Measurements from ENCODE around the gene CCL15.
A peak's percentile ranks its signal among the peaks of the same experiment; 100 is the strongest.
"Not testable (repeated sequence)": the region's sequence is repeated elsewhere in the genome, so short reads cannot be mapped to it uniquely, and the experiment has no call there.

CCL15 gene

GRCh38 chr17:35995346-35995745 is 6.0 kb downstream of the CCL15 start:
- DNase-seq (ENCODE audit: low read depth, low spot score): not testable (repeated sequence)

- no peak for DNase-seq (ENCODE audit: low read depth, low spot score)
Observed at GRCh38 chr17:35991075-35991474, 10.3 kb downstream of the CCL15 start.

GRCh38 chr17:35988164-35988563 is 13.2 kb downstream of the CCL15 start:
- no peak for DNase-seq (ENCODE audit: low read depth, low spot score)

GRCh38 chr17:35986643-35987042 is 14.7 kb downstream of the CCL15 start, which contains the start of gene CCL14:
Gene CCL14 (minus strand): TSS chr17:35986729. CDS start chr17:35986649, 80 bp downstream.
- DNase-seq (ENCODE audit: low read depth, low spot score): no peak

- DNase-seq (ENCODE audit: low read depth, low spot score): no peak
Observed at GRCh38 chr17:35984140-35984539, 17.2 kb downstream of the CCL15 start.

- DNase-seq (ENCODE audit: low read depth, low spot score): no peak
Observed at GRCh38 chr17:35982409-35983191, 18.8 kb downstream of the CCL15 start.

- no peak for DNase-seq (ENCODE audit: low read depth, low spot score)
Observed at GRCh38 chr17:35981908-35982330, 19.4 kb downstream of the CCL15 start.

- DNase-seq (ENCODE audit: low read depth, low spot score): no peak
Observed at GRCh38 chr17:35981246-35981645, 20.1 kb downstream of the CCL15 start, which contains the start of gene CCL16. Gene CCL16 (minus strand): TSS chr17:35981497. CDS start chr17:35981420, 77 bp downstream.

- DNase-seq (ENCODE audit: low read depth, low spot score): no peak
Observed at GRCh38 chr17:35978346-35978745, 23.0 kb downstream of the CCL15 start.

GRCh38 chr17:35977509-35977908 is 23.8 kb downstream of the CCL15 start:
- no peak for DNase-seq (ENCODE audit: low read depth, low spot score)

- no peak for DNase-seq (ENCODE audit: low read depth, low spot score)
Observed at GRCh38 chr17:35973333-35974260, 27.8 kb downstream of the CCL15 start.

- no peak for DNase-seq (ENCODE audit: low read depth, low spot score)
Observed at GRCh38 chr17:35972945-35973332, 28.4 kb downstream of the CCL15 start.

- no peak for DNase-seq (ENCODE audit: low read depth, low spot score)
Observed at GRCh38 chr17:35972535-35972934, 28.8 kb downstream of the CCL15 start.

- no peak for DNase-seq (ENCODE audit: low read depth, low spot score)
Observed at GRCh38 chr17:35972066-35972465, 29.3 kb downstream of the CCL15 start.

GRCh38 chr17:35969558-35970380 is 31.6 kb downstream of the CCL15 start:
- peak; percentile 56 for DNase-seq (ENCODE audit: low read depth, low spot score)

GRCh38 chr17:35968520-35969054 is 32.8 kb downstream of the CCL15 start:
- DNase-seq (ENCODE audit: low read depth, low spot score): no peak

- DNase-seq (ENCODE audit: low read depth, low spot score): no peak
Observed at GRCh38 chr17:35965272-35965671, 36.1 kb downstream of the CCL15 start.

- no peak for DNase-seq (ENCODE audit: low read depth, low spot score)
Observed at GRCh38 chr17:35963663-35964062, 37.7 kb downstream of the CCL15 start.

- no peak for DNase-seq (ENCODE audit: low read depth, low spot score)
Observed at GRCh38 chr17:35953720-35954119, 47.6 kb downstream of the CCL15 start.

- DNase-seq (ENCODE audit: low read depth, low spot score): no peak
Observed at GRCh38 chr17:35949401-35949800, 52.0 kb downstream of the CCL15 start.

- no peak for DNase-seq (ENCODE audit: low read depth, low spot score)
Observed at GRCh38 chr17:35948092-35948491, 53.3 kb downstream of the CCL15 start.
